NCI-H1436 treated with DMSO at 0.1 percent for 48 hours (cell line): ENCODE measurements around the gene DNAH3.
"Not testable (repeated sequence)": the region's sequence is repeated elsewhere in the genome, so short reads cannot be mapped to it uniquely, and the experiment has no call there.

Source experiments
- DNase-seq: peaks from one replicate; lab custom pipeline; 2025; lab: John Stamatoyannopoulos, UW

The DNAH3 gene

GRCh38 chr16:21169249-21169981, 18.8 kb upstream of the DNAH3 start:
- DNase-seq: no peak

DNA sequence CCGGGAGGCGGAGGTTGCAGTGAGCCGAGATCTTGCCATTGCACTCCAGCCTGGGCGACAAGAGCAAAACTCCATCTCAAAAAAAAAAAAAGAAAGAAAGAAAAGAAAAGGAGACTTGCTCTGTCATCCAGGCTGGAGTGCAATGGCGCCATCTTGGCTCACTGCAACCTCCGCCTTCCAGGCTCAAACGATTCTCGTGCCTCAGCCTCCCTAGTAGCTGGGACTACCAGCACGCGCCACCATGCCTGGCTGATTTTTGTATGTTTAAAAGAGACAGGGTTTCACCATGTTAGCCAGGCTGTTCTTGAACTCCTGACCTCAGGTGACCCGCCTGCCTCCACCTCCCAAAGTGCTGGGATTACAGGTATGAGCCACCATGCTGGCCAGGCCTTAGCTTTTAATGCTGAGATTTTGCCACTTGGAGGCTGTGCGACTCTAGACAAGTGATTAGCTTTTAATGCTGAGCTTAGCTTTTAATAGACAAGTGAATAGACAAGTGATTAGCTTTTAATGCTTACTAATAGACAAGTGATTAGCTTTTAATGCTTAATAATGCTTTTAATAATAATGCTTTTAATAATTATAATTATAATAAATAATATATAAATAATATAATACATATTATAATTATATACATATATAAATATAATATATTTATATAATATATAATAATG, 17.4 kb upstream of the DNAH3 start:
- DNase-seq: no peak

DNA sequence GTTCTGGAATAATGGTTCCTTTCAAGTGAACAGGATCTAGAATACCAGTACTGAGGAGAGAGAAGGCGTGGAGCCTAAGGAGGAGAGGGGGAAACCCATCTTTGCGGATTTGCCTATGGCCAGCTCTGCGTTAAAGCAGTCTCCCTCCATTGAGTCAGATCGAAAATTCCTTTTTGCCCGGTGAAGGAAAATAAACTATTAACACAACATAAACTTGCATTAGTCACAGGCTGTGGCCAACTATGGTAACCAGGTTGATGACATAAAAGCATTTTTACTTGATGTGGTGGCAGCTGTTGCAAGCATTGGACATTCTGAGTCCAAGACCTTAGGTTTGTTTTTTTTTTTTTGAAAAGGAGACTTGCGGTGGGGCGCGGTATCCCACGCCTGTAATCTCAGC, 16.7 kb upstream of the DNAH3 start:
- DNase-seq: no peak

DNA sequence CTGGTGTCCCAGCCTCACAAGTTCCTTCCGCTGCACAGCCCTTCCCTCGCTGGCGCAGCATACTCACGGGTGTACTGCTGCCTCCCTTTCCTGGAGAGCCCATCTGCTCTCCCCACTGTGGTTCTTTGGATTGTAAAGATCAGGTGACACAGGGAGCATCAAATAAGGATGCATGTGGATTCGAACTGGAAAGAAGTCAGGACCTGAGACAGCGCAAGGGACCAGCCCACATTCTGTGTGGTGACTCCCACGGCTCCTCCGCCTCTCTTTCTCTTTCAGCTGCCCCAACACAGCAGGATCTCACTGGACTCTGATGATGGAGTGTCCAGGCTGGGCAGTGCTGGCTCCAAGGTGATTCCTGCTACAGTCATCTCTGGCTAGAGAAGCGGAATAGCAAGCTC, 15.9 kb upstream of the DNAH3 start:
- DNase-seq: no peak

DNA sequence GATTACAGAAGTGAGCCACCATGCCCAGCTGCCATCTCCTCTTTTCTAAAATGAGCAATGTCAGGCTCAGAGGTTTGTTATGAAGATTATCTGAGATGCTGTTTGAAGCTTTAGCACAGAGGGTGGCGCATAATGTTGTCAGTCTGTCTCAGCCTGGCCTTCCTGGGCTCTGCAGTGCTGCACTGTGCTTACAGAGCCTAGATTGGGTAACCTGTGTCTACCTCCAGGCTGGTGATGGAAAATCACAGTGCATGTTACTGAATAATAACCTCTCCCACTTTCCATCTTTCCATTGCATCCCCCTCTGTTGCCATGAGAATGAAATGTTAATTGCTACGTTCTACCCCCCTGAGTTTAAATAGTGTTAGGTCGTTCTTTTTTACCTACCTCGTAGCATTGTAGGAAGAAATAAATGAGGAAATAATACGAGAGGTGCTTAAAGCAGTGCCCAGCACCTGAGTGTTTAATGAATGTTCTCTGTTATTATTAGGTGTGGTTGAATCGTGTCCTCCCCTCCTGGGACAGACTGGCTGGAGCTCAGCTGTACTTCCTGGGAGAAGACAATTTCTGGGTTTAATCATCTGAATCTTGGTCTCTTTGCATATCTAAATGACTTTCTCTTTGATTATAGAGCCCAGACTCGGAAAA, 14.0 kb upstream of the DNAH3 start:
- no peak for DNase-seq

- no peak for DNase-seq
Measured at GRCh38 chr16:21163576-21163975, 12.9 kb upstream of the DNAH3 start.

- DNase-seq: no peak
Measured at GRCh38 chr16:21162661-21163151, 12.1 kb upstream of the DNAH3 start.

- DNase-seq: no peak
Measured at GRCh38 chr16:21161211-21161610, 10.6 kb upstream of the DNAH3 start.

GRCh38 chr16:21160276-21160675, 9.6 kb upstream of the DNAH3 start:
- DNase-seq: no peak

DNA sequence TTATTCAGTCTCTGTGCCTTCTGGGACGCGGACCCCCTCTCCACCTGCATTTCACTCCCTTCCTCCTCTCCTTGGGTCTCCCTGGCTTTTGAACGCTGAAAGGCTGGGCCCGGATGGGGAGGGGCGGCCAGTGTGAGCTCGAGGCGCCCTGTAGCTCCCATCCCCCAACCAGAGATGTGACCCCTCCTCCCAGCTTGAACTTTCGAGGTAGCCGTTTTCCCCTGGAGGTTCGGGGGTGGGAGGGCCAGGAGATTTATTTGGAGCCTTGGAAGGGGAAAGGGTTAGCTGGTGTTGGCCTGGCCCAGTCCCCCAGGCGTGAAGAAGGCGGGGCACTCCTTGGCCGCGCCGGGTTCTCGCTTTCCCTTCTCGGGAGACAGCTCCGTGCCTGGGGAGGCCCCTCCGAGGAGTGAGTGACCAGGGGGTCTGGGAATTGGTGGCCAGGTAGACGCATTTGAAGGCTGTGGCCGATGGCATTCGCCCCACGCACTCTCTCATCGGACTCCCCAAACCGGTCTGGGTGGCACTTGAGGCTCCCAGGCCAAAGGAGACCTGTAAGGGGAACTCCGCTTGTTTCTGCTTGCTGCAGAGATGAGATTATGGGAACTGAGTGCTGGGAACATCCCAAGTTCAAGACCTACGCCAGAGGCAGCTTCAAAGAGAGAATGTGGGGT, 8.8 kb upstream of the DNAH3 start:
- DNase-seq: no peak

DNA sequence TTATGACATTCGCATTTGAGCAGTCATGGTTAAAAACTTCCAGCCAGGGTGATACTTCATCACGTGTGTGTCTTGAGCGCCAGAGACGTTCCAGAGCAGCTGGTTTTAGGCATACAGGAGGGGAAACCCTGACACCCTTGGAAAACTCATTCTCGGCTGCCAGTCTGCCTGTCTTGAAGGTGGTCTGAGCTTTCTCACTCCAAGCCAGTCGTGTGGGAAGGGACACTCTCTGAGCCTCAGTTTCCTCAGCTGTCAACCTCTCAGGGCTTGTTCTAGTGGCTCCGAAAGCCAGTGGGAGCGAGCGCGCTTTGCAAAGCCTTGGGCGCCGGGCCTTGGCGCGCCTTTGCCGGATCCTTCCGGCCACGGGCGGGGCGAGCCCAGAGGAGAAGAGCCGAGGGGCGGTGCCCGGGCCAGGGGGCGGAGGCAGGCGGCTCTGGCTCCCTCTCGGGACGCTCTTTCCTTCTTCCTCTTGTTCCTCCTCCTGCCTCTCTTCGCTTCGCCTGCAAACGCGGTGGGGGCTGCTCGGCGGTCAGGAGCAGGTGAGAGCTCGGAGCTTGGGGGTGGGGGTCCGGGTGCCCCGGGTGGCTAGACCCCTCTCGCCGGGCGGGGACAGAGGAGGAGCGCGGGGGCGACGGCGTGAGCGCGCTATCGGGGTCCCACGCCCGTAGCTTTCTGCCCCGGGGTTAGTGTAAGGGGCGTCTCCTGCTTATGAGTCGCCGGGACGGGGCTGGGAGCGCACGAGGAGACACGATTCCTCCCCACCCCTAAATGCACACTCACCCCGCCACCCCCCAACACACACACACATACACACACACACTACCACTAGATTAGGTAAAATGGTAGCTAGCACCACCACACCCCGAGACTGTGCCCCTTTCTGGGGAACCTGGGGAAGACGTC, 7.8 kb upstream of the DNAH3 start, which contains the start of gene LDAF1:
TSS of gene LDAF1 (plus strand) at position 467 of the 903 bp plus-strand sequence. CDS start 2,509 bp downstream, outside the sequence.
- no peak for DNase-seq

GRCh38 chr16:21157632-21158031, 7.0 kb upstream of the DNAH3 start:
- no peak for DNase-seq

GRCh38 chr16:21156767-21157467, 6.3 kb upstream of the DNAH3 start:
- no peak for DNase-seq

GRCh38 chr16:21156011-21156410, 5.4 kb upstream of the DNAH3 start:
- not testable (repeated sequence) for DNase-seq

GRCh38 chr16:21153124-21153729, 2.6 kb upstream of the DNAH3 start:
- DNase-seq: not testable (repeated sequence)

GRCh38 chr16:21152160-21153030, 1.7 kb upstream of the DNAH3 start:
- DNase-seq: not testable (repeated sequence)

GRCh38 chr16:21145738-21146137, 4.9 kb downstream of the DNAH3 start:
- no peak for DNase-seq

GRCh38 chr16:21134053-21134452, 16.6 kb downstream of the DNAH3 start:
- no peak for DNase-seq

GRCh38 chr16:21130811-21131210, 19.8 kb downstream of the DNAH3 start:
- DNase-seq: no peak
